Liver (tissue), 3 donors: ENCODE data around the gene CCDC51.
"Not testable (repeated sequence)": the region's sequence is repeated elsewhere in the genome, so short reads cannot be mapped to it uniquely, and the experiment has no call there.

Source experiments
- EGR1 ChIP-seq, 2 donors: IDR thresholded peaks; 2 replicates each; pipeline ENCODE4 v1.6.1; 2016 to 2018; ENCODE audit warnings: antibody characterized with exemption in 2 of 2, low read depth in 2 of 2
- GABPA ChIP-seq, 2 donors: IDR thresholded peaks in 1 of 2; conservative IDR thresholded peaks in 1 of 2; 2 replicates each; pipeline ENCODE4 v1.6.1; 2016; ENCODE audit warnings: antibody characterized with exemption in 2 of 2, mild to moderate bottlenecking in 1 of 2, moderate library complexity in 1 of 2
- JUND ChIP-seq, 2 donors: IDR thresholded peaks; 2 replicates each; pipeline ENCODE4 v1.6.1; 2016; ENCODE audit warnings: antibody characterized with exemption in 2 of 2
- REST ChIP-seq: IDR thresholded peaks from 2 replicates; pipeline ENCODE4 v1.6.1; 2016; ENCODE audit warnings: antibody characterized with exemption, mild to moderate bottlenecking
- YY1 ChIP-seq: IDR thresholded peaks from 2 replicates; pipeline ENCODE4 v1.6.1; 2016; ENCODE audit warnings: antibody characterized with exemption, mild to moderate bottlenecking
- TF ChIP-seq, protein P1 (sequence below): fragments of 150-350 bp; IDR thresholded peaks from 2 replicates; pipeline ENCODE4 v1.5.1; 2017; ENCODE audit warnings: improper control_type of control experiment, low read depth, low read length; ENCODE audit not compliant: missing input control
- donor health status: healthy.
- donor health status: healthy.

DNA sequence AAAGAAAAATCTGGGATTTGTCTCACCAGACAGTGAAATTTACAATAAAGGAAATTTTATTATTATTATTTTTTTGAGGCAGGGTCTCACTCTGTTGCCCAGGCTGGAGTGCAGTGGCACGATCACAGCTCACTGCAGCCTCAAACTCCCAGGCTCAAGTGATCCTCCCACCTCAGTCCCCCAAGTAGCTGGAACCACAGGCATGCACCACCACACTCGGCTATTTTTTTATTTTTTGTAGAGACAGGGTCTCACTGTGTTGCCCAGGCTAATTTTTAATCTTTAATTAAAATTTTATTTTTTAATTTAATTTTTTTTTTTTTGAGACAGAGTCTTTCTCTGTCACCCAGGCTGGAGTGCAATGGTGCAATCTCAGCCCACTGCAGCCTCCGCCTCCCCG lies 34.1 kb upstream of the CCDC51 start:
- TF ChIP-seq, protein P1, sequence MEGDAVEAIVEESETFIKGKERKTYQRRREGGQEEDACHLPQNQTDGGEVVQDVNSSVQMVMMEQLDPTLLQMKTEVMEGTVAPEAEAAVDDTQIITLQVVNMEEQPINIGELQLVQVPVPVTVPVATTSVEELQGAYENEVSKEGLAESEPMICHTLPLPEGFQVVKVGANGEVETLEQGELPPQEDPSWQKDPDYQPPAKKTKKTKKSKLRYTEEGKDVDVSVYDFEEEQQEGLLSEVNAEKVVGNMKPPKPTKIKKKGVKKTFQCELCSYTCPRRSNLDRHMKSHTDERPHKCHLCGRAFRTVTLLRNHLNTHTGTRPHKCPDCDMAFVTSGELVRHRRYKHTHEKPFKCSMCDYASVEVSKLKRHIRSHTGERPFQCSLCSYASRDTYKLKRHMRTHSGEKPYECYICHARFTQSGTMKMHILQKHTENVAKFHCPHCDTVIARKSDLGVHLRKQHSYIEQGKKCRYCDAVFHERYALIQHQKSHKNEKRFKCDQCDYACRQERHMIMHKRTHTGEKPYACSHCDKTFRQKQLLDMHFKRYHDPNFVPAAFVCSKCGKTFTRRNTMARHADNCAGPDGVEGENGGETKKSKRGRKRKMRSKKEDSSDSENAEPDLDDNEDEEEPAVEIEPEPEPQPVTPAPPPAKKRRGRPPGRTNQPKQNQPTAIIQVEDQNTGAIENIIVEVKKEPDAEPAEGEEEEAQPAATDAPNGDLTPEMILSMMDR = not testable (repeated sequence)
- TF ChIP-seq JUND (IDR thresholded peaks at IDR 0.05); REST; YY1; GABPA (IDR thresholded peaks at IDR 0.05 in 1 of 2, conservative IDR thresholded peaks at IDR 0.05 in 1 of 2); EGR1 (IDR thresholded peaks at IDR 0.05; ENCODE audit: low read depth in 2 of 2): not testable (repeated sequence)
